Stimulated activated CD4-positive, alpha-beta T cell treated with anti-CD3 and anti-CD28 coated beads, Interleukin-15, amount 100 ng/mL, for 48 hours (primary cell): Measurements from ENCODE around the gene SPNS3.

Experiments
- DNase-seq, 2 donors: peaks; one replicate each; pipeline ENCODE4 v3.0.0-alpha.2; 2020; ENCODE audit warnings: low read depth in 2 of 2

SPNS3 gene

DNA sequence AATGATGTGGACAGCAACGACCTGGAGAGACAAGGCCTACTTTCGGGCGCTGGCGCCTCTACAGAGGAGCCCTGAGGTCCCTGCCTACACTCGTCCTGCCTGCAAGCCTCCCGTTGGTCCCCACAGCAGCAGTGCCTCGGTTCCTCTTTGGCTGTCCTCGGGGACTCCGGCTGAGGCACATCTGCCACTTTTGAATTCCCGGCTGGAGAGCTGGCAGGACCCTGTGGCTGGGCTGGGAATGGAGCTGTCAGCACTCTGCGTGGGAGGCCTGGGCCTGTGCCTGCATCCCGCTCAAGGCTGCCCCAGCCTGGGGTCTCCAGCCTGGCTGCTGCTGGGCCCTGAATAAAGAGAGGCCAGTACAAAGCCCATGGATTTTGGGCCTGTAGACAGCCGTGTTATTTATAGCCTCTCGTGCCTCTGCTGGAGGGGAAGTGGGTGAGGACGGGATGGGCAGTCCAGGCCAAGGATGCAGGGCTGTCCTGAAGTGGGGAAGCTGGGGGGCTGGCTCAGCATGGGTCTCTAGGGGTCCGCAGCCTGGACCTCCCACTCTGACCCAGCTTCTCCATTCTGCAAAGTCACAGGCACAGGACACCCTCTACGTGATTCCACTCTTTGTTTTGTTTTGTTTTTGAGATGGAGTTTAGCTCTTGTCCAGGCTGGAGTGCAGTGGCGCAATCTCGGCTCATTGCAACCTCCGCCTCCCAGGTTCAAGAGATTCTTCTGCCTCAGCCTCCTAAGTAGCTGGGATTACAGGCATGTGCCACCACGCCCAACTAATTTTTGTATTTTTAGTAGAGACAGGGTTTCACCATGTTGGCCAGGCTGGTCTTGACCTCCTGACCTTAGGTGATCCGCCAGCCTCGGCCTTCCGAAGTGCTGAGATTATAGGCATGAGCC is 54.3 kb downstream of the SPNS3 start:
- DNase-seq, result no peak

DNA sequence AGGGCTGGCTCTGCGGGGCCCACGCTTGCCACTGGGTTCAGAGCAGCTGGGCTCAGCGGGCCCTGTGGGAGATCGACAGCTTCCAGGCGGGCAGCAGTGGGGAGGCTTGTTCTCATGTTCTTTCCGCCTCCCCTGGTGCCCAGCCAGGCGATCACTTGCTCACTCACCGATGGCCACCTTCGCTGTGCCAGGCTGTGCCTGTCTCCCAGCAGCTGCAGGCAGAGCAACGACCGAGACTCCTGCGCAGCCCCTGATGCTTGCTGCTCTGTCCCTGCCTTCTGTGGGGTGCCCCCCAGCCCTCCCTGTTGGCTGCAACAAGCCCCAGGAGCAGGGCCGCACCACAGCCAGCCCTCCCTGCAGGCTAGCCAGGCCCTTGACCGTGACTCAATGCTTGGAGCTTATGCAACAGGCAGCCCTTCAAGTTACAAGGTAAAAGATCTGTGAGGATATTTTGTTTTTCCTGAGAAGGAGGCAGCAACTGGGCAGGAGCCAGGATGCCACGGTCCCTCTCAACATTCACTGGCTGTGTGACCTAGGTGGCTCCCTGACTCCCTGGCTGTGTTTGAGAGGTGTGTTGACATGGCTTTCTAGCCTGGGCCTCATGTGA is 55.4 kb downstream of the SPNS3 start:
- DNase-seq, result no peak

DNA sequence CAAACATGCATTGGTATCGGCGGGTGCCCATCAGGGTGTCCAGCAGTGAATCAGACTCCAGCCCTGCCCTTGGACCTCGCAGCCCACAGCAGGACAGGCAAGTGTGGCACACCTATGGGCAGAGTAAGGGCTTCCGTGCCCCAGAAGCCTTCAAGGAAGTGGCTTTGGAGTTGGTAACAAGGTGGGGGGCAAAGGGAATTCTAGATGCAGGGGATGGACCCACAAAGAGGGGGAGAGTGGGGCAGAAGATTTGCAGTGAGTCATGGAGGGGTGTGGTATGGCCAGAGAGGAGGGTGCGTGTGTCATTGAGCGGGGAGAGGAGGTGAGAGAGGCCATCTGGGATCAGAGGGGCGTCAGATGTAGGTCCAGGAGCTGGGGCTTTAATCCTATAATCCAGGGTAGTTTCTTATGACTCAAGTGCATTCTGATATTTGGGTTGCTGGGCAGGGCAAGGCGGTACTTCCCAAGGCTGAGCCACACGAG is 56.4 kb downstream of the SPNS3 start:
- DNase-seq, result no peak

GRCh38 chr17:4490637-4491061 is 56.9 kb downstream of the SPNS3 start:
- DNase-seq, result no peak

GRCh38 chr17:4492721-4493561 is 59.2 kb downstream of the SPNS3 start:
- DNase-seq, result no peak

DNA sequence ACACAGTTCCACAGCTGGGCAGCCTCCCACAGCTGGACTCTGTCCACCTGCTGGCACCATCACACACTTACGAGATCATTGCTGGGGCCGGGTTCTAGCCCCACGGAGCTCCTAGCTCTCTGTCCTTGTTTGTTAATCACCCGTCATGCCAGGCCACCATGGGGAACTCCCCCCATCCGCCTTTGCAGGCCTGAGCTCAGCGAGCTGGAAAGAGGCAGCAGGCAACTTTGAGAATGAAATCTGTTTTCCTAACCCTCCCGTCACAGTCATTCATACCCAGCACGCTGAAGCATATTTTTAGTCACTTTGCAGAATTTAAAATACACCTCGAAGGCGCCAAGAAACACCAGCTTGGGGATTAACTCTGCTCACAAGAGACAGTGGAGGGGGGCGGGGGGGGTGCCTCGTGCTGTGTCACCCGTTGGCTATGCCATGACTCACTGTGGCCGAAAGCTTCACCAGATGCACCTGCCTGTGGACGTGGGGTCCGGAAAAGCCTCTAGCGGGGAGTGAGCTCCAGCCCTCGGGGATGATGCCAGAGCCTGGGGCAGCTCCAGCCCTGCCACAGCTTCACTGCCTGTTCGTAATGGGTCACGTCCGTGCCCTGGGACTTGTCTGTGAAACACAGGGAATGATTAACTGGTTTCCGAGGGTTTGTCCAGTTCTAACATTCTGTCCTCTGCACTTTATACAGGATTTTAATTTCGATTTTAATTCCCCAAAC is 63.5 kb downstream of the SPNS3 start:
- no peak for DNase-seq

DNA sequence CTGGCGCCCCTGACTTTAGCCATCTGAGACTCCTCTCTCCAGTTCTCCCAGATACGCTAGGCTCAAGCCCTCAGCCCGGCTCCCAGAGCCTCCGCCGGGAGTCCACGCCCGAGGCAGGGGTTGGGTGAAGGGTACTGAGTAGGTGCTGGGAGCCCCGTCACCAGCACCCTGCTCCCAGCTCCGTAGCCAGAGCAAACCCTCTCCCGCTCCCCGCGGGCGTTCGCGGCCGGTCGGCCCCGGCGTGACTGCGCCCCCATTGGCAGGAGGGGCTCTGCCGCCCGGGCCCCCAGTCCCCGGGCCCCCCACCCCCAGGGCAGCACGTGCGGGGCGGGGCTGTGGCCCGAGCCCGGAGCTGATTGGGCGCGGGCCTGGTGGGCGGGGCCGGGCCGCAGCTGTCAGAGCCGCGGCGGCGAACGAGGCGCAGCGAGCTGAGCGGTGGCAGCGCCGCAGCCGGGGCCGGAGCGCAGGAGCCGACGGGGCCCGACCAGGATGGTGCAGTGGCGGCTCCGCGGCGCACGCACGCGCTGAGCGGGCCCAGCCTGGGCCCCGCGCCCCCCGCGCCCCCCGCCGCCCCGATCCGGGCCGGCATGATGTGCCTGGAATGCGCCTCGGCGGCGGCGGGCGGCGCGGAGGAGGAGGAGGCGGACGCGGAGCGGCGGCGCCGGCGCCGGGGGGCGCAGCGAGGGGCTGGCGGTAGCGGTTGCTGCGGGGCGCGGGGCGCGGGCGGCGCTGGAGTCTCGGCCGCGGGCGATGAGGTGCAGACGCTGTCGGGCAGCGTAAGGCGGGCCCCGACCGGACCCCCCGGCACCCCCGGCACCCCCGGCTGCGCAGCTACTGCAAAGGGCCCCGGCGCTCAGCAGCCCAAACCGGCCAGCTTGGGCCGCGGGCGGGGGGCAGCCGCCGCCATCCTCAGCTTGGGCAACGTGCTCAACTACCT is 65.0 kb downstream of the SPNS3 start, which contains the start of gene SPNS2:
Gene SPNS2 (plus strand): TSS at position 421 of the 937 bp plus-strand sequence. CDS start 167 bp downstream, at position 588.
- DNase-seq, result peak in 1 of 2 donors; percentile 52

DNA sequence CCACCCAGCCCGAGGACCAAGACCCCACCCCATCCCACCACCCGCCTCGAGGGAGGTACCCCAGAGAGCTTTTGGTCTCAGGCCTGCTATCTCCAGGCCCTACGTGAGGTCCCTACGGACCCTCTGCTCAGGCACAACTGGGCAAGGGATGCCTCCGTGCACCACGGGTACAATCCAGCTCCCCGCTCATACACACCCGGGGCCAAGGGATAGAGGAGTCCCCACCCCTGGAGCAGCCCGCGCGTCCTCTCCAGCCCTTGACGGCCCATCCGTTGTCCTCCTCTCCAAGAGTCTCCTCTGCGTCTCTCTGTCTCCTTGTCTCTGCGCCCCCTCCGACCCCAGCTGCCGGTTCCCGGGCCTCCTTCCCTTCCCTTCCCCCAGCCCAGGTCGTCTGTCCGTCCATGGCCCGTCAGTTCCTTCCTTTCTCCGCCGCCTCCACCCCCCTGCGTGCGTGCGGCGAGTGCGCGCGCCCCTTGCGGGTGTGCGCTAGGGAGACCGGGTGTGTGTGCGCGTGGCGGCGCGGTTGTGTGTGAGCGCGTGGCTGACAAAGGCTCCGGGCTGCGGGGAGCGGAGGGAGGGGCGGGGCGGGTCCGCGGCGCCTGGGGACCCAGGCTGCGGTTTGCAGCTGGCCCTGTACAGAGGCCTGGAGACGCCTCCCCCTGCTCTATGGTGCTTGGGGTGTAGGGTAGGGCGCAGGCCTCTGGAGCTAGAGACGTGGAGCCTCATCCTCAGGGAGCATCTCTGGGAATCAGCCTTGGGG is 65.9 kb downstream of the SPNS3 start:
- no peak for DNase-seq

DNA sequence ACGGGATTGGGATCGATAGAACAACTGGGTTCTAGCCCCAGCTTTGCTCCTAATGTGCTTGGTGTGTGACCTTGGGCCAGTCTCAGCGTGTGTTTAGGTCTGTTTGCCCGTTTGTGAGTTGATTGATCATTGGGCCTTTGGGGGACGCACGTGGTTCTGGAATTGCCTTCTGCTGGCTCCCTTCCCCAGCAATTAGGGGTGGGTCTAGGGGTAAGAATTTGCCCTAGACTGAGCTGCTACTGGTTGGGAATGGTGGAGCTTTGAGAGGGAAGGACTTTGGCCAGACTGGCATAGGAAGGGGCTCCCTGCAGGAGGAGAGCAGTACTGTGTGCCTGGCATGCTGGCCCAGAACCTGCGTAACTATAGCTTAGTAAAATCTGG is 66.4 kb downstream of the SPNS3 start:
- no peak for DNase-seq

DNA sequence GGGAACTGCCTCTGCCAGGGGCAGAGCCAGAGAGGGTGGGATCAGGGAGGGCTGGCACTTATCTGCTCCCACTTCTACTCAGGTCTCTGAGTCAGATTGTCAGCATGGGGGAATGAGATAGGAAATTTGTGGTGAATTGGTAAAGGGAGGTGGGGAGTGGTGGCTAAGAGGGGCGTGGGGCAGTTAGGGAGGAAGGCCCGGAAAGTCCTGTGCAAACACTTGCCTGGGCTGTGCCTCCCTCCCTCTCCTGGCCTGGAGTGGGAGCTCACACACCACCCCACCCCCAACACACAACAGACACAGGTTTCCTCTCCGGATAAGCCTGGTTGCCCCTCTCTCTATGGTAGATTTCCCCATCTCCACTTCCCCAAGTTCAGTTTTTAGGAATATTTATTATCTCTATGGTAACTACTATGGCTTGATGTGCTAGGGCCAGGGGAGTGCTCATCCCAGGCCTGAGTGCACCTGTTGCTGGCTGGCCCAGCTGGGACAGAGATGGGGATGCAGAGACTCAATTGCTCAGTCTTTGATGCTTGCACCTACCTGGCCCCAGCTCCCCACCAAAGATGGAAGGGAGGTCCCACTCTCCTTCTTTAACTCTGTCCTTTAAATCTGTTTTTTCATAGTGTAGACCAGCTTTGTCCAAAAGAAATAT is 67.7 kb downstream of the SPNS3 start:
- no peak for DNase-seq

DNA sequence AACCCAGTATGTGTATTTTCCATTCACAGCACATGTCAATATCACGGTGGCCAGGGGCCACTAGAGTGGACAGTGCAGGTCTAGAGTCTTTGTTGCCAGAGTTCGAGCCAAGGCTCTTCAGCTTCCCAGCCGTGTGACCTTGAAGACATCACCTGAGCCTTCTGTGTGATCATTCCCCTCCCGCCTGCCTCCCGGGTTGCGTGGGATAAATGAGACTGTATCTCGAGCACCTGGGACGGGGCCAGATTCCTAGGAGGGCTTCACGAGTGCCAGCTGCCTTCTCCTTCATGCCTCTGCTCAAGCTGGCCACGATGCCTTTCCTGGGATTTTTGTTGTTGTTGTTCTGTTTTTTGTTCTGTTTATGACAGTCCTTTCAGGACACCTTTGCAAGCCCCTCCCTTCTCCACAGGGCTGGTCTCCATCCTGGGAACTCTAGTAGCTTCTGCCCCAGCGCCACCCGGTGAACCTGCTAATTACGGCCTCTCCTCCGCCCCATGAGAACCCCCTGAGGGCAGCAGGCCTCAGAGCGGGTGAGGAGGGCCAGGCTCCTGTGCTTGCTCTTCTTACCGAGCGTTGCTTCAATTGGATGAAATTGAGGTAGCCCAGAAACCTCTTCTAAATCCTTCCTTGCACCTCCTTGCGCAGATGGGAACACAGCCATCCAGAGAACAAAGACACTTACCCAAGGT is 68.9 kb downstream of the SPNS3 start:
- no peak for DNase-seq

- no peak for DNase-seq
Measured at GRCh38 chr17:4503283-4504025, 69.7 kb downstream of the SPNS3 start.

- no peak for DNase-seq
Measured at GRCh38 chr17:4504188-4504587, 70.4 kb downstream of the SPNS3 start.

GRCh38 chr17:4505187-4505586 is 71.4 kb downstream of the SPNS3 start:
- DNase-seq, result no peak

DNA sequence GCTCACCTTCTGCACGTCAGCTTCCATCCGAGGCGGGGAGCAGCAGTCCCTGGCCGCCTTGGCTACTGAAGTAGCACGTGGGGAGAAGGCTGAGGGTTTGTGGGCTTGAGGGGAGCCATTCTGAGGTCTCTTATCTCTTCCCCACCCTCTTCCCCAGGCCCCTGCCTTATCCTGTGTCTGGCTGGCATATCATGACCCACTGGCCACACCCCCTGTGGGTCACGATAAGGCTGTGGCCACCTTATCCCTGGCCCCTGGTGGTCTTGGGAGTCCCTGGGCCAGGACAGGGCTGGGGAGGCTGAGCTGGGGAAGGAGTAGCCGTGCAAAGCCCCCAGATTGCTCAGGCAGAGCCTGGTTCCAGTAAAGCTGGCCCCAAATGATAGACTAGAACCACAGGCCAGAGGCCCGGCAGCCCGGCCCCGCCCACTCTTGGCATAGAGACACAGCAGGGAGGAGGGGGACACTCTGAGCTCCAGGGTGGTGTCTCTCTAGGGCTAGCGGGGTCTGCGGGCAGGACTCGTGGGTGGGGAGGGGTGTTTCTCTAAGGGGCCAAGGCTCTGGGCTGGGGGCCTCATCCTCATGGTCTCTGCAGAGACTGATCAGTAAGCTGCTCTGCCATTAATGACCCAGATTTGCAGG is 72.6 kb downstream of the SPNS3 start:
- DNase-seq, result no peak

DNA sequence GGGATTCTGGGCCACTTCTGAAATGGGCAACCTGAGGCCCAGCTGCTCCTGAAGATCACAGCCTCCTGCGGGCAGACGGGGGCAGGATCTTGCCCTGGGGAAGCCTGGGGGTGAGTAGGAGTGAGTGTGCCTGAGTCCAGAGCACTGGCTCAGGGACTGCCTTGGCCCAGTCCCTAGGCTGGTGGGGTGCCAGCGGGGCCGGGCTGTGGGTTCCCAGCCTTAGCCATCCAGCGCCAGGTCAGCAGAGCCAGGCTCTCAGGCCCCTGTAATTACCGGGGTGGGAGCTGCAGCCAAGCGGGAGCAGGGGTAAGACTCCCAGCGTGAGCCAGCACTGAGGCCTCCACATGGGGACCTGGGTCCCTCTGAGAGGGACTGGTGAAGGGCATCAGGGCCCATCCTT is 73.2 kb downstream of the SPNS3 start:
- DNase-seq, result no peak
